Panc1 (cell line): Measurements from ENCODE around the gene SORL1. TPM values are rescaled to one million over a fixed set of nuclear protein-coding genes. Genes with fewer than 3 reads are reported as not detected.

Experiments used
- ATAC-seq: fragments of 200-7000 bp; cut with Tn5 transposase; 2 replicates; pipeline ENCODE4 v1.9.1; 2020; ENCODE audit warnings: mild to moderate bottlenecking, moderate library complexity
- BruUV-seq: library from RNA; stranded (reverse); fragments of 400-500 nt; replicated peaks from 2 replicates; lab custom pipeline; 2021; lab: Mats Ljungman, UMichigan
- CTCF ChIA-PET: fragments of 300-600 bp; sonication (Branson Sonifier 250); formaldehyde crosslinking; loops from one replicate; lab custom pipeline; 2022; ENCODE audit warnings: antibody characterized with exemption; lab: Charles Lee
- POLR2A ChIA-PET: fragments of 300-600 bp; sonication (Branson Sonifier 250); formaldehyde crosslinking; loops from one replicate; lab custom pipeline; 2022; ENCODE audit warnings: antibody characterized with exemption; lab: Charles Lee
- DNase-seq: peaks from one replicate; pipeline ENCODE4 v3.0.0-alpha.2; 2010; ENCODE audit warnings: low read depth, low spot score
- H3K27ac ChIP-seq: 2 replicates; pipeline ENCODE4 v1.5.1; 2011; ENCODE audit warnings: mild to moderate bottlenecking, low read length, inconsistent platforms
- H3K27me3 ChIP-seq: fragments of 200-500 bp; sonication (Bioruptor generic); 2 replicates; pipeline ENCODE4 v1.6.0; 2014; ENCODE audit warnings: low read length, inconsistent platforms; ENCODE audit not compliant: control insufficient read depth, insufficient read depth
- H3K36me3 ChIP-seq: fragments of 200-500 bp; sonication (Bioruptor generic); 2 replicates; pipeline ENCODE4 v1.5.1; 2014; ENCODE audit warnings: inconsistent platforms, mild to moderate bottlenecking, low read length, moderate library complexity; ENCODE audit not compliant: control insufficient read depth, insufficient read depth
- H3K4me1 ChIP-seq: 2 replicates; pipeline ENCODE4 v1.5.1; 2011; ENCODE audit warnings: inconsistent platforms, mild to moderate bottlenecking, low read length, moderate library complexity; ENCODE audit not compliant: control insufficient read depth, insufficient read depth
- H3K4me3 ChIP-seq, 2 experiments: 2 replicates each; pipeline ENCODE4 v1.5.1; 2011 to 2012; ENCODE audit warnings: low read depth in 2 of 2, low read length in 2 of 2, mild to moderate bottlenecking in 2 of 2, inconsistent platforms in 1 of 2, moderate library complexity in 1 of 2
- H3K9me3 ChIP-seq: fragments of 200-500 bp; sonication (Bioruptor generic); 2 replicates; pipeline ENCODE4 v1.5.1; 2014; ENCODE audit warnings: low read depth, mild to moderate bottlenecking, inconsistent platforms, low read length, moderate library complexity; ENCODE audit not compliant: control insufficient read depth, insufficient read depth
- CTCF ChIP-seq: fragments of 450-650 bp; IDR thresholded peaks from 2 replicates; pipeline ENCODE4 v1.5.1; 2017; ENCODE audit warnings: mild to moderate bottlenecking
- POLR2AphosphoS5 ChIP-seq: IDR thresholded peaks from 2 replicates; pipeline ENCODE4 v1.6.1; 2012; ENCODE audit warnings: mild to moderate bottlenecking, low read depth, low read length, moderate library complexity
- SIN3A ChIP-seq: IDR thresholded peaks from 2 replicates; pipeline ENCODE4 v1.6.1; 2012; ENCODE audit warnings: low read depth, mild to moderate bottlenecking, low read length, moderate library complexity, borderline replicate concordance; ENCODE audit not compliant: insufficient read depth
- TCF7L2 ChIP-seq: IDR thresholded peaks from 2 replicates; pipeline ENCODE4 v1.6.1; 2011; ENCODE audit warnings: mild to moderate bottlenecking, low read depth, low read length, inconsistent platforms
- in situ Hi-C: cut with HindIII; loops from 2 replicates; pipeline ENCODE4 v1.10.0; 2016; ENCODE audit warnings: low sequenced_read_pairs, low pct_unique_long_range_greater_than_20kb
- intact Hi-C: fragments of 100-400 bp; cut with micrococcal nuclease; formaldehyde crosslinking; loops from one replicate; pipeline ENCODE4 v1.10.0; 2022; ENCODE audit not compliant: unreplicated experiment
- total RNA-seq: library from RNA; stranded (reverse); gene quantifications from one replicate; pipeline ENCODE4 v1.2.1, GENCODE V29; 2021; ENCODE audit not compliant: unreplicated experiment
- TF ChIP-seq, protein P1 (sequence below), 2 experiments: IDR thresholded peaks; 2 replicates each; pipeline ENCODE4 v1.6.1; 2011 to 2012; ENCODE audit warnings: low read depth in 2 of 2, control low read depth in 1 of 2, low read length in 1 of 2, mild to moderate bottlenecking in 1 of 2, moderate library complexity in 1 of 2; ENCODE audit not compliant: insufficient read depth in 1 of 2

The SORL1 gene
- total RNA-seq, 1 experiment from 2014 or later: 36.3 TPM

GRCh38 chr11:121543836-121544380 is 91.8 kb downstream of the SORL1 start:
- TF ChIP-seq, protein P1, sequence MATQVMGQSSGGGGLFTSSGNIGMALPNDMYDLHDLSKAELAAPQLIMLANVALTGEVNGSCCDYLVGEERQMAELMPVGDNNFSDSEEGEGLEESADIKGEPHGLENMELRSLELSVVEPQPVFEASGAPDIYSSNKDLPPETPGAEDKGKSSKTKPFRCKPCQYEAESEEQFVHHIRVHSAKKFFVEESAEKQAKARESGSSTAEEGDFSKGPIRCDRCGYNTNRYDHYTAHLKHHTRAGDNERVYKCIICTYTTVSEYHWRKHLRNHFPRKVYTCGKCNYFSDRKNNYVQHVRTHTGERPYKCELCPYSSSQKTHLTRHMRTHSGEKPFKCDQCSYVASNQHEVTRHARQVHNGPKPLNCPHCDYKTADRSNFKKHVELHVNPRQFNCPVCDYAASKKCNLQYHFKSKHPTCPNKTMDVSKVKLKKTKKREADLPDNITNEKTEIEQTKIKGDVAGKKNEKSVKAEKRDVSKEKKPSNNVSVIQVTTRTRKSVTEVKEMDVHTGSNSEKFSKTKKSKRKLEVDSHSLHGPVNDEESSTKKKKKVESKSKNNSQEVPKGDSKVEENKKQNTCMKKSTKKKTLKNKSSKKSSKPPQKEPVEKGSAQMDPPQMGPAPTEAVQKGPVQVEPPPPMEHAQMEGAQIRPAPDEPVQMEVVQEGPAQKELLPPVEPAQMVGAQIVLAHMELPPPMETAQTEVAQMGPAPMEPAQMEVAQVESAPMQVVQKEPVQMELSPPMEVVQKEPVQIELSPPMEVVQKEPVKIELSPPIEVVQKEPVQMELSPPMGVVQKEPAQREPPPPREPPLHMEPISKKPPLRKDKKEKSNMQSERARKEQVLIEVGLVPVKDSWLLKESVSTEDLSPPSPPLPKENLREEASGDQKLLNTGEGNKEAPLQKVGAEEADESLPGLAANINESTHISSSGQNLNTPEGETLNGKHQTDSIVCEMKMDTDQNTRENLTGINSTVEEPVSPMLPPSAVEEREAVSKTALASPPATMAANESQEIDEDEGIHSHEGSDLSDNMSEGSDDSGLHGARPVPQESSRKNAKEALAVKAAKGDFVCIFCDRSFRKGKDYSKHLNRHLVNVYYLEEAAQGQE (IDR thresholded peaks at IDR 0.05; ENCODE audit: insufficient read depth in 1 of 2, low read depth in 2 of 2, low read length in 1 of 2): no peak
- no peak for TF ChIP-seq CTCF
- no peak for TF ChIP-seq SIN3A
- no peak for TF ChIP-seq TCF7L2
- TF ChIP-seq POLR2AphosphoS5: no peak
- in situ Hi-C loops (no loop called here), intact Hi-C loops (no loop called here)

GRCh38 chr11:121544956-121545355 is 92.8 kb downstream of the SORL1 start:
- TF ChIP-seq POLR2AphosphoS5 (no peak), TCF7L2 (no peak), CTCF (no peak), SIN3A (no peak)
- TF ChIP-seq, protein P1 (IDR thresholded peaks at IDR 0.05; ENCODE audit: insufficient read depth in 1 of 2, low read depth in 2 of 2, low read length in 1 of 2): no peak
- H3K4me3 ChIP-seq: no peak overlapping the region
- CTCF ChIA-PET: no interaction called here
- H3K4me1 ChIP-seq: no peaks in the 10 kb centered on the region
- H3K27ac ChIP-seq: no peak overlapping the region
- in situ Hi-C loops (no loop called here), intact Hi-C loops (no loop called here)
- POLR2A ChIA-PET: no interaction called here
- no peaks in the 10 kb centered on the region for H3K27me3 ChIP-seq
- ATAC-seq: no peak
- H3K9me3 ChIP-seq: no peaks in the 10 kb centered on the region
- no peaks in the 10 kb centered on the region for H3K36me3 ChIP-seq
- no peak for DNase-seq
- no TSS peak for BruUV-seq

More at GRCh38 chr11:121543836-121544380, 91.8 kb downstream of the SORL1 start:
- no peaks in the 10 kb centered on the region for H3K27me3 ChIP-seq
- ChIA-PET CTCF (no interaction called here), POLR2A (no interaction called here)
- no peak overlapping the region for H3K4me3 ChIP-seq
- H3K27ac ChIP-seq: no peak overlapping the region
- H3K4me1 ChIP-seq: no peaks in the 10 kb centered on the region
- ATAC-seq: no peak
- no peak for DNase-seq
- H3K36me3 ChIP-seq: no peaks in the 10 kb centered on the region
- no TSS peak for BruUV-seq
- H3K9me3 ChIP-seq: no peaks in the 10 kb centered on the region
